ENCODE measurements around the gene RAB10. TPM values are rescaled to one million over a fixed set of nuclear protein-coding genes. Genes with fewer than 3 reads are reported as not detected.

The RAB10 gene
- total RNA-seq (2014; rRNA removed; shearing (Covaris generic)) (102 and 116 TPM in 2 replicates), polyA plus RNA-seq (2016; fragmentation: Nextera tagmentation; extraction: Ambion mirVana) (119 and 143 TPM in 2 replicates)
- long read RNA-seq, transcript RAB10-201 (6 exons, 3,535 nt): major isoform, 60 of 66 reads
- long read RNA-seq, partial matches to known transcripts: 2 of 66 reads
- long read RNA-seq, other reads (novel, unspliced or antisense): 4 of 66 reads

GRCh38 chr2:26033818-26034636 is at the start of gene RAB10:
RAB10 (plus strand) TSS chr2:26034084; CDS start chr2:26034609, 525 bp downstream.
- ATAC-seq: peak; percentile 81
- Histone ChIP-seq H3K79me2 (replicated peaks; ENCODE audit: insufficient read depth) (peaks cover 49% of the 10 kb centered on the region), H3K9me2 (ENCODE audit: insufficient read depth) (no peaks in the 10 kb centered on the region), H3F3A (replicated peaks; ENCODE audit: low read depth) (peaks cover 3% of the 10 kb centered on the region; the same call in 1 of the 2 replicates), H3K4me2 (peak within 1 kb of the TSS; percentile 92), H2AFZ (peak within 1 kb of the TSS; percentile 69), H4K20me1 (replicated peaks; ENCODE audit: insufficient read depth) (peaks cover 44% of the 10 kb centered on the region), H3K4me3 (peak within 1 kb of the TSS; percentile 84), H3K27ac (ENCODE audit: low read depth) (peak within 1 kb of the TSS; percentile 99), H3K4me1 (ENCODE audit: insufficient read depth) (peaks cover 14% of the 10 kb centered on the region), H3K27me3 (ENCODE audit: insufficient read depth) (peaks cover 3% of the 10 kb centered on the region; the same call in 1 of the 2 replicates), H3K36me3 (ENCODE audit: insufficient read depth) (no peaks in the 10 kb centered on the region)
- peak; percentile 98 for DNase-seq (ENCODE audit: low spot score)
- peak within 1 kb of the TSS; percentile 98 for H3K27ac Mint-ChIP-seq
- TF ChIP-seq, protein P1, sequence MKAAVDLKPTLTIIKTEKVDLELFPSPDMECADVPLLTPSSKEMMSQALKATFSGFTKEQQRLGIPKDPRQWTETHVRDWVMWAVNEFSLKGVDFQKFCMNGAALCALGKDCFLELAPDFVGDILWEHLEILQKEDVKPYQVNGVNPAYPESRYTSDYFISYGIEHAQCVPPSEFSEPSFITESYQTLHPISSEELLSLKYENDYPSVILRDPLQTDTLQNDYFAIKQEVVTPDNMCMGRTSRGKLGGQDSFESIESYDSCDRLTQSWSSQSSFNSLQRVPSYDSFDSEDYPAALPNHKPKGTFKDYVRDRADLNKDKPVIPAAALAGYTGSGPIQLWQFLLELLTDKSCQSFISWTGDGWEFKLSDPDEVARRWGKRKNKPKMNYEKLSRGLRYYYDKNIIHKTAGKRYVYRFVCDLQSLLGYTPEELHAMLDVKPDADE (IDR thresholded peaks at IDR 0.05): no peak
- peak; percentile 41; the same call in 1 of the 2 replicates for TF ChIP-seq CREB1 (CRISPR knock-in tag; IDR thresholded peaks at IDR 0.05; ENCODE audit: low read depth)
- TF ChIP-seq EZH2 (IDR thresholded peaks at IDR 0.05; ENCODE audit: low read depth, unreplicated experiment): no peak
- TF ChIP-seq STAT1 (IDR thresholded peaks at IDR 0.05; ENCODE audit: unreplicated experiment): no peak
- no peak for TF ChIP-seq EZH2phosphoT487 (IDR thresholded peaks at IDR 0.05; ENCODE audit: unreplicated experiment)
- no peak for TF ChIP-seq ZNF331 (CRISPR knock-in tag; IDR thresholded peaks at IDR 0.05; ENCODE audit: low read depth)
- TF ChIP-seq JUNB (IDR thresholded peaks at IDR 0.05; ENCODE audit: unreplicated experiment): no peak
- peak; percentile 92 for TF ChIP-seq POLR2AphosphoS5 (IDR thresholded peaks at IDR 0.05; ENCODE audit: low read depth)
- TF ChIP-seq ZNF462 (CRISPR knock-in tag; IDR thresholded peaks at IDR 0.05): no peak
- no peak for TF ChIP-seq ZNF114 (CRISPR knock-in tag; IDR thresholded peaks at IDR 0.05)
- peaks cover 4% of the 10 kb centered on the region; the same call in 1 of the 3 replicates for H3K9me3 Mint-ChIP-seq
- peaks cover 27% of the 10 kb centered on the region for H3K36me3 Mint-ChIP-seq (ENCODE audit: low read depth)
- peak within 1 kb of the TSS; percentile 94 for H3K4me3 Mint-ChIP-seq
- peaks cover 11% of the 10 kb centered on the region for H3K4me1 Mint-ChIP-seq
- peaks cover 5% of the 10 kb centered on the region for H3K27me3 Mint-ChIP-seq (ENCODE audit: insufficient read depth, low read depth, poor library complexity)

Measured in GM23338 (cell line).